Liver (tissue), 9 donors: Measurements from ENCODE around the gene SORL1. TPM values are rescaled to one million over a fixed set of nuclear protein-coding genes. Genes with fewer than 3 reads are reported as not detected.

Experiments
- DNase-seq: peaks from one replicate; pipeline ENCODE4 v3.0.0-alpha.2; 2017; ENCODE audit warnings: low spot score
- H3K27ac ChIP-seq, 2 donors: one replicate each; pipeline ENCODE4 v1.7.0; 2013; ENCODE audit warnings: inconsistent platforms in 2 of 2, low read length in 2 of 2, control low read depth in 1 of 2, low read depth in 1 of 2, mild to moderate bottlenecking in 1 of 2
- H3K27me3 ChIP-seq, 4 donors: one replicate each; pipeline versions ENCODE4 v1.6.1 to v1.7.0; 2013; ENCODE audit warnings: low read length in 3 of 4, inconsistent platforms in 1 of 4, mild to moderate bottlenecking in 1 of 4, moderate library complexity in 1 of 4; ENCODE audit not compliant: control insufficient read depth in 4 of 4, insufficient read depth in 4 of 4
- H3K36me3 ChIP-seq, 4 donors: one replicate each; pipeline versions ENCODE4 v1.6.1 to v1.7.0; 2013; ENCODE audit warnings: low read length in 3 of 4, mild to moderate bottlenecking in 3 of 4, low read depth in 1 of 4, moderate library complexity in 1 of 4; ENCODE audit not compliant: control insufficient read depth in 4 of 4, insufficient read depth in 3 of 4
- H3K4me1 ChIP-seq, 4 donors: one replicate each; pipeline versions ENCODE4 v1.6.1 to v1.7.0; 2013; ENCODE audit warnings: low read length in 3 of 4, mild to moderate bottlenecking in 3 of 4, moderate library complexity in 1 of 4; ENCODE audit not compliant: control insufficient read depth in 4 of 4, insufficient read depth in 4 of 4
- H3K4me3 ChIP-seq, 3 donors: one replicate each; pipeline versions ENCODE4 v1.6.1 to v1.7.0; 2013; ENCODE audit warnings: low read length in 3 of 3, control low read depth in 1 of 3, low read depth in 1 of 3, mild to moderate bottlenecking in 1 of 3
- H3K9ac ChIP-seq, 2 donors: one replicate each; pipeline ENCODE4 v1.7.0; 2013; ENCODE audit warnings: low read length in 2 of 2, mild to moderate bottlenecking in 2 of 2, moderate library complexity in 2 of 2, control low read depth in 1 of 2, low read depth in 1 of 2
- H3K9me3 ChIP-seq, 4 donors: one replicate each; pipeline versions ENCODE4 v1.6.1 to v1.7.0; 2013; ENCODE audit warnings: low read length in 3 of 4; ENCODE audit not compliant: control insufficient read depth in 4 of 4
- CTCF ChIP-seq: fragments of 150-350 bp; IDR thresholded peaks from 2 replicates; pipeline ENCODE4 v1.5.1; 2017; ENCODE audit warnings: improper control_type of control experiment, low read depth, low read length; ENCODE audit not compliant: missing input control
- EGR1 ChIP-seq, 2 donors: IDR thresholded peaks; 2 replicates each; pipeline ENCODE4 v1.6.1; 2016 to 2018; ENCODE audit warnings: antibody characterized with exemption in 2 of 2, low read depth in 2 of 2
- FOXA1 ChIP-seq: IDR thresholded peaks from 2 replicates; pipeline ENCODE4 v1.6.1; 2016; ENCODE audit warnings: antibody characterized with exemption
- FOXA2 ChIP-seq: IDR thresholded peaks from 2 replicates; pipeline ENCODE4 v1.6.1; 2016; ENCODE audit warnings: antibody characterized with exemption
- HNF4G ChIP-seq: IDR thresholded peaks from 2 replicates; pipeline ENCODE4 v1.6.1; 2016; ENCODE audit warnings: antibody characterized with exemption
- MAX ChIP-seq: IDR thresholded peaks from 2 replicates; pipeline ENCODE4 v1.6.1; 2016; ENCODE audit warnings: antibody characterized with exemption
- RXRA ChIP-seq, 2 donors: IDR thresholded peaks; 2 replicates each; pipeline ENCODE4 v1.6.1; 2017 to 2018; ENCODE audit warnings: antibody characterized with exemption in 2 of 2, mild to moderate bottlenecking in 1 of 2
- SP1 ChIP-seq: IDR thresholded peaks from 2 replicates; pipeline ENCODE4 v1.6.1; 2018; ENCODE audit warnings: antibody characterized with exemption, mild to moderate bottlenecking
- YY1 ChIP-seq: IDR thresholded peaks from 2 replicates; pipeline ENCODE4 v1.6.1; 2016; ENCODE audit warnings: antibody characterized with exemption, mild to moderate bottlenecking
- WGBS: extraction: QIAGEN DNeasy Blood & Tissue Kit; methylation state at CpG from one replicate; pipeline ENCODE4 v1.1.7; 2013; 5-methylcytosine and 5-hydroxymethylcytosine counted together
- polyA plus RNA-seq, 2 donors: library from polyadenylated mRNA; stranded (reverse) in 1 of 2; unstranded in 1 of 2; fragments of 200-250 nt in 1 of 2; fragments of >200 nt in 1 of 2; fragmentation: Nextera tagmentation in 1 of 2; extraction: Ambion mirVana in 1 of 2; gene quantifications; one replicate each; pipeline versions ENCODE4 v1.2.1 to v1.2.3, GENCODE V29; 2013 to 2015
- total RNA-seq, 2 donors: library from RNA; depleted of rRNA; stranded (reverse); fragments of >200 nt; gene quantifications; one replicate each; pipeline ENCODE4 v1.2.3, GENCODE V29; 2014
- donor health status: healthy.
- donor health status: healthy.
- donor health status: healthy.
- donor health status: healthy.
- donor health status: healthy.

Gene SORL1
- total and polyA plus RNA-seq, 4 donors = 14.6 to 124 (median 25.4) TPM

DNA sequence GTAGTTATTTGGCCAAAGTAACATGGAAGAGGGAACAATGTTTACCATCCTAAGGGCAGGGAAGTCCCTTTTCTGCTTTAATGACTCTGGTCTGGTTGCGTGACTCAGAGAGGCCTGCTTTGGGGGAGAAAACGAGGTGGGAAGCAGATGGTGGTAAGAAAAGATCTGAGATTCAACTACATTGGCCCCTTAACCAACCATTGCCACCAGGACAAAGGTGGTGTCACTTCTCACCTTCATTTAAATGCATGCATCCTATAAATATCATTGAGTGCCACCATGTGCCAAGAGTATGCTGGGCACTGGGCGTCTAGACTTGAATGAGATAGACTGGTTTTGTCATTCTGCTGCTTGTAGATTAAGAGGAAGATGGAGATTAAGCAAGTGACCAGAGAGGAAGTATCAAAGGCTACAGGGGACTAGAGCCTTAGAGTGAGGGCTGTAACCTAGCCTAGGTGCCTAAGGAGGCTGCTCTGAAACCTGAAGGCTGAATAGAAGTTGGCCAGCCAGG, 3.6 kb upstream of the SORL1 start:
- H3K27ac ChIP-seq = peak overlapping the region; percentile 19 to 70
- DNase-seq = no peak

GRCh38 chr11:121449123-121449522, 3.0 kb upstream of the SORL1 start:
- Histone ChIP-seq H3K27ac (peak overlapping the region; percentile 19 to 70), H3K9ac (no peak overlapping the region), H3K4me3 (no peak overlapping the region), H3K9me3 (no peaks in the 10 kb centered on the region), H3K4me1 (peaks cover 3 to 30% (median 20%) of the 10 kb centered on the region in 4 donors), H3K27me3 (no peaks in the 10 kb centered on the region), H3K36me3 (no peaks in the 10 kb centered on the region)
- TF ChIP-seq RXRA (IDR thresholded peaks at IDR 0.05) = no peak
- no peak for DNase-seq
- 88% methylated on average over 4 of the region's 4 CpGs for WGBS

More for the DNA sequence above, 3.6 kb upstream of the SORL1 start:
- Histone ChIP-seq H3K36me3 (no peaks in the 10 kb centered on the region), H3K9ac (peak overlapping the region in 1 of 2 donors; percentile 32), H3K4me3 (no peak overlapping the region), H3K27me3 (no peaks in the 10 kb centered on the region), H3K4me1 (peaks cover 3 to 30% (median 16%) of the 10 kb centered on the region in 4 donors), H3K9me3 (no peaks in the 10 kb centered on the region)
- TF ChIP-seq CTCF (no peak), YY1 (peak; percentile 19)
- 50% methylated on average over 3 of the region's 3 CpGs for WGBS

GRCh38 chr11:121449626-121450025, 2.5 kb upstream of the SORL1 start:
- Histone ChIP-seq H3K9ac (no peak overlapping the region), H3K27me3 (no peaks in the 10 kb centered on the region), H3K4me1 (peaks cover 3 to 34% (median 25%) of the 10 kb centered on the region in 4 donors), H3K27ac (peak overlapping the region; percentile 1 to 15), H3K36me3 (no peaks in the 10 kb centered on the region), H3K9me3 (no peaks in the 10 kb centered on the region), H3K4me3 (no peak overlapping the region)
- no peak for TF ChIP-seq MAX
- no peak for TF ChIP-seq EGR1 (IDR thresholded peaks at IDR 0.05; ENCODE audit: low read depth in 2 of 2)
- TF ChIP-seq FOXA1 = no peak
- TF ChIP-seq CTCF = no peak
- TF ChIP-seq HNF4G = no peak
- TF ChIP-seq FOXA2 = no peak
- TF ChIP-seq SP1 = no peak
- TF ChIP-seq RXRA (IDR thresholded peaks at IDR 0.05) = no peak
- WGBS = 96% methylated on average over 2 of the region's 2 CpGs
- no peak for DNase-seq
